T-cell (primary cell): ENCODE data around the gene PEX12. TPM values are rescaled to one million over a fixed set of nuclear protein-coding genes. Genes with fewer than 3 reads are reported as not detected.
A peak's percentile ranks its signal among the peaks of the same experiment; 100 is the strongest.

Experiments
- ATAC-seq, 4 experiments: fragments of 200-7000 bp in 3 of 4; fragments of 150-1000 bp in 1 of 4; cut with Tn5 transposase; replicated peaks in 1 of 4; 1 replicate in 3 of 4; 2 replicates in 1 of 4; pipeline ENCODE4 v1.10.0; 2021; ENCODE audit warnings: moderate library complexity in 3 of 4, mild to moderate bottlenecking in 2 of 4, moderate number of reproducible peaks in 1 of 4
- CTCF ChIA-PET, 2 donors: fragments of 300-600 bp; sonication (Branson Sonifier 250); formaldehyde crosslinking; loops; one replicate each; lab custom pipeline; 2022; ENCODE audit warnings: antibody characterized with exemption in 2 of 2; lab: Charles Lee
- POLR2A ChIA-PET, 2 donors: fragments of 300-600 bp; sonication (Branson Sonifier 250); formaldehyde crosslinking; loops; one replicate each; lab custom pipeline; 2022; ENCODE audit warnings: antibody characterized with exemption in 2 of 2; lab: Charles Lee
- DNase-seq, 35 experiments: peaks; one replicate each; pipeline versions ENCODE4 v3.0.0 to v3.0.0-alpha.2; 2013 to 2023
- H3K27ac ChIP-seq: one replicate; pipeline ENCODE4 v1.5.1; 2013; ENCODE audit warnings: low read length
- H3K27me3 ChIP-seq, 2 experiments: replicated peaks in 1 of 2; 1 replicate in 1 of 2; 2 replicates in 1 of 2; pipeline versions ENCODE4 v1.6.1 to v1.7.0; 2013; ENCODE audit warnings: low read length in 1 of 2, mixed read lengths in 1 of 2; ENCODE audit not compliant: control insufficient read depth in 2 of 2, insufficient read depth in 2 of 2; ENCODE audit errors: extremely low read depth in 1 of 2
- H3K36me3 ChIP-seq, 2 donors: 1 replicate in 1 of 2; 2 replicates in 1 of 2; pipeline versions ENCODE4 v1.6.1 to v1.7.0; 2013; ENCODE audit warnings: low read length in 1 of 2; ENCODE audit not compliant: control insufficient read depth in 2 of 2, insufficient read depth in 1 of 2; ENCODE audit errors: extremely low read depth in 1 of 2
- H3K4me1 ChIP-seq, 2 experiments: 1 replicate in 1 of 2; 2 replicates in 1 of 2; pipeline versions ENCODE4 v1.6.1 to v1.7.0; 2013; ENCODE audit warnings: low read length in 2 of 2, mixed read lengths in 1 of 2; ENCODE audit not compliant: insufficient read depth in 2 of 2, control insufficient read depth in 1 of 2; ENCODE audit errors: extremely low read depth in 1 of 2
- H3K4me3 ChIP-seq, 2 donors: 1 replicate in 1 of 2; 2 replicates in 1 of 2; pipeline versions ENCODE4 v1.5.1 to v1.7.0; 2013; ENCODE audit warnings: mild to moderate bottlenecking in 2 of 2, low read length in 1 of 2, moderate library complexity in 1 of 2; ENCODE audit not compliant: control insufficient read depth in 1 of 2; ENCODE audit errors: extremely low read depth in 1 of 2
- H3K9me3 ChIP-seq: 2 replicates; pipeline ENCODE4 v1.7.0; 2013
- H3K27ac Mint-ChIP-seq, 2 donors: one replicate each; pipeline ENCODE4 v1.8.0; 2020 to 2021; ENCODE audit warnings: mild to moderate bottlenecking in 2 of 2, mixed read lengths in 2 of 2
- H3K27me3 Mint-ChIP-seq, 2 donors: one replicate each; pipeline ENCODE4 v1.8.0; 2021 to 2022; ENCODE audit warnings: mixed read lengths in 2 of 2
- H3K36me3 Mint-ChIP-seq: one replicate; pipeline ENCODE4 v1.8.0; 2021; ENCODE audit warnings: mixed read lengths
- H3K4me1 Mint-ChIP-seq, 3 donors: one replicate each; pipeline ENCODE4 v1.8.0; 2020 to 2022; ENCODE audit warnings: mixed read lengths in 3 of 3, mild to moderate bottlenecking in 1 of 3
- H3K4me3 Mint-ChIP-seq, 3 donors: one replicate each; pipeline ENCODE4 v1.8.0; 2020 to 2022; ENCODE audit warnings: mild to moderate bottlenecking in 3 of 3, mixed read lengths in 3 of 3, moderate library complexity in 3 of 3
- H3K9me3 Mint-ChIP-seq, 3 donors: one replicate each; pipeline ENCODE4 v1.8.0; 2020 to 2022; ENCODE audit warnings: mixed read lengths in 3 of 3
- WGBS: methylation state at CpG from one replicate; pipeline ENCODE4 v1.1.5; 2013; ENCODE audit warnings: missing lambda C conversion rate; ENCODE audit not compliant: insufficient coverage; 5-methylcytosine and 5-hydroxymethylcytosine counted together
- total RNA-seq, 35 experiments: library from RNA in 6 of 35; stranded (reverse) in 6 of 35; fragments of 120-200 nt in 1 of 35; gene quantifications; one replicate each; pipeline versions ENCODE4 v1.2.1 to v1.2.4 and lab custom pipeline; 2013 to 2026

PEX12 gene
- total RNA-seq, 5 donors from 2014 or later (not counting 1 experiment from before 2014, with no cell fraction given), result 3.6 to 6.6 (median 5.6) TPM

DNA sequence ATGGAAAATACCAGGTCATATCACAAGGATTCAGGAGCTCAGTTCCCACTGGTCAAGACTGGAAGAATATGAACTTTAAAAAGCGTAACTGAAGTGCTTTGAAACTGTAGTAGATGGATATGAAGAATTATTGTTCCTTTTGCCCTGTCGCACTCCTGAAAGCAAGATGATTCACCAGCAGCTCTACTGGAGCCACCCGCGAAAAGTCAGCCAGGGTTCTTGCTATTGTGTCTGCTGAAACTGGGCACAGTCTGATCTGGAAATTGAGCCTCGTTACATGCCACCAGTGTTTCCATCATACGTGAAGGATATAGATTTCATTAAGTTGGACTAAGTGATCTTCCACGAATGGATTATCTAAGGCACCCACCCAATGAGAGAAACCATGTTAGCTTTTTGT is 25.3 kb upstream of the PEX12 start:
- no peaks in the 10 kb centered on the region for H3K4me1 Mint-ChIP-seq
- Histone ChIP-seq H3K4me1 (no peaks in the 10 kb centered on the region), H3K27ac (no peak overlapping the region), H3K9me3 (no peaks in the 10 kb centered on the region), H3K4me3 (no peak overlapping the region), H3K27me3 (no peaks in the 10 kb centered on the region), H3K36me3 (peaks cover 0 to 70% of the 10 kb centered on the region in 2 donors)
- H3K27me3 Mint-ChIP-seq, result no peaks in the 10 kb centered on the region
- DNase-seq (no peak), ATAC-seq (no peak)
- no peak overlapping the region for H3K4me3 Mint-ChIP-seq
- ChIA-PET CTCF (interaction anchor here (1.3 to 1.9 kb wide), 2 partner anchors 9 to 10 kb away, joined by 5 to 6 read pairs; no protein-coding TSS in a partner anchor), POLR2A (no interaction called here)
- 96% methylated on average over 4 of the region's 7 CpGs for WGBS
- no peak overlapping the region for H3K27ac Mint-ChIP-seq
- H3K36me3 Mint-ChIP-seq, result peaks cover 57% of the 10 kb centered on the region
- H3K9me3 Mint-ChIP-seq, result no peaks in the 10 kb centered on the region

DNA sequence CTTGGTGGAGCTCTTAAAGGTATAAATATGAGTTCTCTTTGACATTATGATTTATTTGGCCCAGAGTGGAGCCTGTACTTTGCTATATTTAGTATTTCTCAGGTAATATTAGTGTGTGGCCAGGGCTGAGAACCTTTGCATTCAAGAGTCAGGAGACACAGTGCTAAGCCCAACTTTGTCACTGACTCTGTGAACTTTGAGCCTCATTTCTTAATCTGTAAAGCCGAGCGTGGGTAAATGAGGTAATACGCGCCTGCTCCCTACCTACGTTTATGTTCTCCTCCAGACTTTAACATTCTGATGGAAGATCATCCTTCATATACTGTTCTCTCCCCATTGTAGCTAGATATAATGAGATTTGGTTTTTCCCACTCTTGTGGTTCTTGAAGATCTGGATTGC is 19.2 kb upstream of the PEX12 start:
- WGBS, result no CpG with 5 or more reads among the region's 5 CpGs
- ATAC-seq (no peak), DNase-seq (no peak)
- Mint-ChIP-seq H3K36me3 (peaks cover 58% of the 10 kb centered on the region), H3K9me3 (no peaks in the 10 kb centered on the region), H3K27me3 (no peaks in the 10 kb centered on the region), H3K4me1 (peaks cover 9 to 18% (median 13%) of the 10 kb centered on the region in 3 donors), H3K4me3 (no peak overlapping the region), H3K27ac (peak overlapping the region in 1 of 2 donors; percentile 6)
- peaks cover 10 to 77% of the 10 kb centered on the region in 2 donors for H3K36me3 ChIP-seq
- no peak overlapping the region for H3K4me3 ChIP-seq
- H3K9me3 ChIP-seq, result no peaks in the 10 kb centered on the region
- no peaks in the 10 kb centered on the region for H3K27me3 ChIP-seq
- H3K27ac ChIP-seq, result no peak overlapping the region
- ChIA-PET CTCF (interaction anchor here in 1 of 2 donors (1.0 kb wide), 1 partner anchor 16 kb away, joined by 4 read pairs; no protein-coding TSS in a partner anchor), POLR2A (no interaction called here)
- H3K4me1 ChIP-seq, result no peaks in the 10 kb centered on the region

DNA sequence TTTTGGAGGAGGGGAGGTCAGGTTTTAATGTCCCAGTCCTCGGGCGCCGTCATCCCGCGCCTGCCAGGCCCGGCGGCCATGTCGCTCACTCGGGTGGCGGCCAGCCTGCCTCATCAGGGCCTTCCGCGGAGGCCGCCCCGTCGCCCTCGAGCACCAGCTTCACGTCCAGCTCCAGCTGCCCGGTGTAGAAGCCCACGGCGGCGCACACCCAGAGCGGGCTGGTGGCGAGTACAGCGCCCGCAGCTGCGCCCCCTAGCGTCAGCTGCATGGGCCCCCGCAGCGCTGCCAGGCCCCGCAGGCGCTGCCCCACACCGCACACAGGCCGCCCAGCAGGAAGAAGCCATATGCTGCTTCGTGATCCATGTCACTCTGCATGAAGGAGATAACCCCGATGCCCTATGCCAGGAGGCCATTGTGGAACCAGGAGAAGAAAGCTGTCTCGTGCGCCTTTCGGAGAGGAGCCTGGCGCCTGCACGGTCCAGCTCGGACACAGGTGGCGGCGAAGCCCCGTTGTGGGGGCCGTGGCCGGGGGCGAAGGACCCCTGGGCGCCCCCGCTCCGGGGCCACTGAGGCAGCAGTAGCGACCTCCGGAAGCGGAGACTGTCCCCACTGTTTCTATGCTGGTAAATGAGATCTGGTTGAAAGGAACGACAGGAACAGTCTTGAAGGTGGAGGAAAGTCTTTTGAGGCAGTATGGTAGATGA is 18.3 kb upstream of the PEX12 start:
- Histone ChIP-seq H3K4me1 (no peaks in the 10 kb centered on the region), H3K9me3 (no peaks in the 10 kb centered on the region), H3K27me3 (no peaks in the 10 kb centered on the region), H3K36me3 (peaks cover 10 to 76% of the 10 kb centered on the region in 2 donors), H3K4me3 (no peak overlapping the region), H3K27ac (no peak overlapping the region)
- H3K27ac Mint-ChIP-seq, result no peak overlapping the region
- ATAC-seq (no peak), DNase-seq (no peak)
- peaks cover 9 to 18% (median 13%) of the 10 kb centered on the region in 3 donors for H3K4me1 Mint-ChIP-seq
- CTCF ChIA-PET, result interaction anchor here (0.7 to 1.0 kb wide), 3 partner anchors 17 to 173 kb away, joined by 3 to 4 read pairs (median 4); no protein-coding TSS in a partner anchor
- H3K4me3 Mint-ChIP-seq, result no peak overlapping the region
- no peaks in the 10 kb centered on the region for H3K27me3 Mint-ChIP-seq
- H3K36me3 Mint-ChIP-seq, result peaks cover 54% of the 10 kb centered on the region
- H3K9me3 Mint-ChIP-seq, result no peaks in the 10 kb centered on the region
- WGBS, result over 99% methylated on average over 51 of the region's 54 CpGs
- POLR2A ChIA-PET, result no interaction called here

DNA sequence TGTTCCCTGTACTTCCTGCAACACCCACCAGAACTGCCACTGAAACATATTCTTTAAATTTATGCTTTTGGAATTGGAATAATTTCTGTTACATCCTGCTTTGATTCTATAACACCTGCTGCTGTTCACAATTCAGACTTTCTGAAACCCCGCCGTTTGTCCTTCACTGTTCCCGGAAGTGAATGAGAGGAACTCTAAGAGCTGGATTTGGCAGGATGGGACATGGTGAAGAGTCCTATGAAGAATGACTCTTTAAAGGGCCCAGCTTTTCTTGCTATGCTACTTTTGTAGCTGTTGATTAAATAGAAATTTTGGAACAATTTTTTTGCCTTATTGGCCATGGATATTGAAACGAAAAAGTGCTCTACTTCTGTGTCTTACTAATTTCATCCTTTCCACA is 17.7 kb upstream of the PEX12 start:
- CTCF ChIA-PET, result interaction anchor here (0.7 to 1.0 kb wide), 2 partner anchors 40 to 172 kb away, joined by 3 to 4 read pairs; no protein-coding TSS in a partner anchor
- 100% methylated on average over 1 of the region's 4 CpGs for WGBS
- no peak for ATAC-seq

DNA sequence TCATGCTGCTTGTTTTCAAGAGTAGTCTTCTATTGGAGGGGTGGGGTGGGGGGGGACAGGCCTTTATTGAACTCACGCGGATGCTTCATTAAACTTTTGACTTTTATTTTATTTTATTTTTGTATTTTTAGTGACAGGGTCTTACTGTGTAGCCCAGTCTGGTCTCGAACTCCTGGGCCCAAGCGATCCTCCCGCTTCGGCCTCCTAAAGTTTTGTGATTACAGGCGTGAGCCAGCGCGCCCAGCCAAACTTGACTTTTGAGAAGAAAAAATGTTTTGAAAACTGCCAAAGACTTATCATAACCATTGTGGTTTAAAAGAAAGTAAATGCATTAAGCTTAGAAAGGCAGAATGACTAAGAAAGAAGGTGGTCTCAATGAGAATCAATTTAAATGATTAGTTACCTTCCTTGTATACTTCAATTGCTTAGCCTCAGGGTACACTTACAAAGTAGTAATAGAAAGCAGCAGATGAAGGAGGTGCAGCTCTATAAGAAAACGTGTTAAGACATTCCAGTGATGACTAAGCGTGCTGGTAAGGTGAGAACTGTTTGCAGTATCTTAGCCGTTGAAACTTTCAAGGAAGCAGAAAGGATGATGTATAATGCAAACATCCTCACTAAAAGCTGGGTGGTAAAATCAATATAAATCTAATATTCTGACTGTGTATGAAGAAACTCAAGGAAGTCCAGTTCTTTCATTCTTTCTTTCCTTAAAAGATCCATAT is 10.0 kb upstream of the PEX12 start:
- H3K27me3 Mint-ChIP-seq, result no peaks in the 10 kb centered on the region
- H3K4me1 Mint-ChIP-seq, result peaks cover 40 to 47% (median 43%) of the 10 kb centered on the region in 3 donors
- Histone ChIP-seq H3K27me3 (peaks cover 0 to 4% of the 10 kb centered on the region in 2 experiments), H3K4me3 (peak overlapping the region in 1 of 2 donors; percentile 74), H3K9me3 (no peaks in the 10 kb centered on the region), H3K36me3 (peaks cover 0 to under 1% of the 10 kb centered on the region in 2 donors), H3K27ac (peak overlapping the region; percentile 94), H3K4me1 (peaks cover 11 to 20% of the 10 kb centered on the region in 2 experiments)
- 92% methylated on average over 5 of the region's 12 CpGs for WGBS
- no peaks in the 10 kb centered on the region for H3K9me3 Mint-ChIP-seq
- DNase-seq (peak in 2 of 35 experiments; percentile 11 to 41), ATAC-seq (no peak)
- H3K36me3 Mint-ChIP-seq, result peaks cover 1% of the 10 kb centered on the region
- H3K4me3 Mint-ChIP-seq, result peak overlapping the region; percentile 93 to 98 (median 96)
- H3K27ac Mint-ChIP-seq, result peak overlapping the region; percentile 96 to 99
- CTCF ChIA-PET, result interaction anchor here (0.6 to 1.8 kb wide), 5 partner anchors 9 to 544 kb away, joined by 3 to 5 read pairs (median 4); partner anchors contain the start of gene PEX12 (in 1 of the 2)
- POLR2A ChIA-PET, result interaction anchor here (0.6 to 2.0 kb wide), 5 partner anchors 10 to 447 kb away, joined by 3 to 9 read pairs (median 4); partner anchors contain the start of genes PEX12 (in 2 of the 2) and NLE1 (in 1 of the 2)

More for the DNA sequence above, 17.7 kb upstream of the PEX12 start:
- H3K27ac Mint-ChIP-seq, result no peak overlapping the region
- no peak for DNase-seq
- Histone ChIP-seq H3K9me3 (no peaks in the 10 kb centered on the region), H3K27me3 (no peaks in the 10 kb centered on the region), H3K4me3 (no peak overlapping the region), H3K36me3 (peaks cover 10 to 70% of the 10 kb centered on the region in 2 donors), H3K27ac (no peak overlapping the region), H3K4me1 (no peaks in the 10 kb centered on the region)
- POLR2A ChIA-PET, result interaction anchor here (0.5 to 0.6 kb wide), 2 partner anchors 11 to 125 kb away, joined by 3 read pairs; no protein-coding TSS in a partner anchor
- H3K9me3 Mint-ChIP-seq, result no peaks in the 10 kb centered on the region
- H3K36me3 Mint-ChIP-seq, result peaks cover 54% of the 10 kb centered on the region
- H3K4me1 Mint-ChIP-seq, result peaks cover 9 to 20% (median 13%) of the 10 kb centered on the region in 3 donors
- no peaks in the 10 kb centered on the region for H3K27me3 Mint-ChIP-seq
- peak overlapping the region in 1 of 3 donors; percentile 11 for H3K4me3 Mint-ChIP-seq
